Lower leg skin (tissue), 4 donors: ENCODE data around the gene ANKRD39. TPM values are rescaled to one million over a fixed set of nuclear protein-coding genes. Genes with fewer than 3 reads are reported as not detected.

Source experiments
- DNase-seq, 2 donors: peaks; one replicate each; pipeline ENCODE4 v3.0.0-alpha.2; 2019; ENCODE audit warnings: low spot score in 2 of 2
- H3K4me3 ChIP-seq: fragments of 200-600 bp; sonication (generic); 2 replicates; pipeline ENCODE4 v1.5.1; 2017; ENCODE audit warnings: mild to moderate bottlenecking, low read depth; ENCODE audit not compliant: poor library complexity, severe bottlenecking
- POLR2A ChIP-seq, 2 donors: fragments of 450-650 bp; IDR thresholded peaks; one replicate each; pipeline ENCODE4 v1.6.1; 2016 to 2017; ENCODE audit warnings: antibody characterized with exemption in 2 of 2, mild to moderate bottlenecking in 1 of 2, moderate library complexity in 1 of 2
- WGBS, 2 donors: methylation state at CpG; one replicate each; pipeline ENCODE4 v1.1.5; 2018; 5-methylcytosine and 5-hydroxymethylcytosine counted together
- intact Hi-C: fragments of 100-400 bp; cut with DNase I; formaldehyde crosslinking; loops from one replicate; pipeline ENCODE4 v1.15.0; 2023; ENCODE audit warnings: low total_unique reads
- total RNA-seq, 4 donors: library from RNA; depleted of rRNA; stranded (reverse); fragments of >200 nt; gene quantifications; one replicate each; pipeline ENCODE4 v1.1.0, GENCODE V29; 2016
- TF ChIP-seq, protein P1 (sequence below), 3 donors: fragments of 450-650 bp; IDR thresholded peaks; one replicate each; pipeline ENCODE4 v1.5.1; 2016; ENCODE audit warnings: antibody characterized with exemption in 3 of 3, mild to moderate bottlenecking in 3 of 3, moderate library complexity in 2 of 3

The ANKRD39 gene
- total RNA-seq, 4 donors from 2014 or later: 7.6 to 15.3 (median 14.4) TPM

DNA sequence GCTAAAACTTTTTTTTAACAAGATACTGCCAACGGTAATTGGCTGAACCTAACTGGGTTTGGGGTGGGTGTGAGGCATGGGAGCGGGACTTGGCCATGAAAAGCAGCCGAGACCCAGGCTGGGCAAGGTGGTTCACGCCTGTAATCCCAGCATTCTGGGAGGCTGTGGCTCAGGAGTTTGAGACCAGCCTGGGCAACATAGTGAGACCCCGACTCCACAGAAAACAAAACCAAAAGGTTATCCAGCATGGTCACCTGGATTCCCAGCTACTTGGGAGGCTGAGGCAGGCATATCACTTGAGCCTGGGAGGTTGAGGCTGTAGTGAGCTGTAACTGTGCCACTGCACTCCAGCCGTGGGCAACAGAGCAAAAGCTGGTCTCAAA, 23.1 kb upstream of the ANKRD39 start:
- DNase-seq: no peak
- no peak for TF ChIP-seq POLR2A (IDR thresholded peaks at IDR 0.05)
- TF ChIP-seq, protein P1, sequence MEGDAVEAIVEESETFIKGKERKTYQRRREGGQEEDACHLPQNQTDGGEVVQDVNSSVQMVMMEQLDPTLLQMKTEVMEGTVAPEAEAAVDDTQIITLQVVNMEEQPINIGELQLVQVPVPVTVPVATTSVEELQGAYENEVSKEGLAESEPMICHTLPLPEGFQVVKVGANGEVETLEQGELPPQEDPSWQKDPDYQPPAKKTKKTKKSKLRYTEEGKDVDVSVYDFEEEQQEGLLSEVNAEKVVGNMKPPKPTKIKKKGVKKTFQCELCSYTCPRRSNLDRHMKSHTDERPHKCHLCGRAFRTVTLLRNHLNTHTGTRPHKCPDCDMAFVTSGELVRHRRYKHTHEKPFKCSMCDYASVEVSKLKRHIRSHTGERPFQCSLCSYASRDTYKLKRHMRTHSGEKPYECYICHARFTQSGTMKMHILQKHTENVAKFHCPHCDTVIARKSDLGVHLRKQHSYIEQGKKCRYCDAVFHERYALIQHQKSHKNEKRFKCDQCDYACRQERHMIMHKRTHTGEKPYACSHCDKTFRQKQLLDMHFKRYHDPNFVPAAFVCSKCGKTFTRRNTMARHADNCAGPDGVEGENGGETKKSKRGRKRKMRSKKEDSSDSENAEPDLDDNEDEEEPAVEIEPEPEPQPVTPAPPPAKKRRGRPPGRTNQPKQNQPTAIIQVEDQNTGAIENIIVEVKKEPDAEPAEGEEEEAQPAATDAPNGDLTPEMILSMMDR (IDR thresholded peaks at IDR 0.05): no peak
- WGBS, 2 donors: 83 to 92% methylated on average over 6 of the region's 6 CpGs
- no peak overlapping the region for H3K4me3 ChIP-seq
- intact Hi-C loops: no loop called here

DNA sequence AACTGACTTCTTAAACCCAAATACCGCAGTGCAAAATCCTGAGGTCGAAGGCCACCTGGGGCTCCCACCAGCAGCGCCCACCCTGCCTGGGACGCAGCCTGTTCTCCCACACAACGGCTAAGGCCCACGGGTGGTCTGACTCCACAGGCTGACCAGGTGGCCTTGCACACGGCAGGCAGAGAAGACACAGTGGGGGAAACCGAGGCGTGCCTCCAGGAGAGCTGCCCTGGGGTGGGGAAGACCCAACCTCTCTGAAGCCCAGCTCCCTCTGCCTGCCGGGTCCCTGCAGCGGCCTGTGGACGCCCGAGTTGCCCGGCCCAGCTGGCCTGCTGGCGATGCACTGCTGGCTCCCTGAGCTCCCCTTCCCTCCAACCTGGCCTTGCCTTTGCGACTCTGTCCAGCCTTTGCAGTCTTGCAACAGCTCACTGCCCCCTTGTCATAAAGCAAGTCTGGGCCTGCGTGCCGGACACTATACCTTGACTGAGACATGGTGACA, 21.8 kb upstream of the ANKRD39 start:
- WGBS, 2 donors: 92 to 98% methylated on average over 11 to 13 of the region's 18 CpGs
- no peak for DNase-seq
- TF ChIP-seq POLR2A (IDR thresholded peaks at IDR 0.05): no peak
- TF ChIP-seq, protein P1 (IDR thresholded peaks at IDR 0.05): no peak
- intact Hi-C loops: no loop called here
- H3K4me3 ChIP-seq: no peak overlapping the region

DNA sequence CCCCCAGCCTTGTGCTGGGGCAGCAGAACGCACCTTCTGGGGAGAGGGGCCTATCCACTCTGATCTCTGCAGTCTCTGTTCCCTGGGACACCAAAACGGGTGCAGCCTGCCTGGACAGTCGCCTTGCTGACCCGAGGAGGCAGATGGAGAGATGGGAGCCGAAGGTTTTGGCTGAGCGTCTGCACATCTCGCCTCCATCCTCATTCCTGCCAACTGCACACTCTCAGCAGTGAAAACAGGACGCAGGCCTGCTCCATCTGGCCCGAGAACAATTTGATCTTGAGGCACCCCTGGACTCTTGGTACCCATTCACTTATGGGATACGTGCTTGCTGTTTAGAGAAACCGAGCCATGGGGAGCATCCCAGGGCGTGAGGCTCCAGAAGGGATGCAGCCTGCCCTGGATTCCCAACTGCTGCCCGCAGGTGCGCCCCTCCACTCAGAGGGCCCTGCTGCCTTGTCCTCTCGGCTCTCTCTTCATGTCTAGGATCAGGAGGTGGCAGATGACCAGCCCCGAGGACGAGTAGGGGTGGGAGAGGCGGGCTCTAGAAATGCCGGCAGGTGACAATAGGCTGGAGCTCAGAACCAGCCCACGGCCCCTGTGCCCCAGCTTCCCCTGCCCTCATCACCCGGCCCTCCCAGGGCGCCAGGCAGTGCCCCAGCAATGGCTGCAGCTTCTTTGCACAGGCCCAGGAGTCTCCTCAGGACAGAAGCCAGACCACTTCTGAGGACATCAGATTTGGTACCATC, 21.2 kb upstream of the ANKRD39 start:
- WGBS, 2 donors: 88% methylated on average over 19 to 22 of the region's 22 CpGs
- intact Hi-C loops: no loop called here
- TF ChIP-seq, protein P1 (IDR thresholded peaks at IDR 0.05): no peak
- no peak for TF ChIP-seq POLR2A (IDR thresholded peaks at IDR 0.05)
- DNase-seq: no peak
- H3K4me3 ChIP-seq: no peak overlapping the region

DNA sequence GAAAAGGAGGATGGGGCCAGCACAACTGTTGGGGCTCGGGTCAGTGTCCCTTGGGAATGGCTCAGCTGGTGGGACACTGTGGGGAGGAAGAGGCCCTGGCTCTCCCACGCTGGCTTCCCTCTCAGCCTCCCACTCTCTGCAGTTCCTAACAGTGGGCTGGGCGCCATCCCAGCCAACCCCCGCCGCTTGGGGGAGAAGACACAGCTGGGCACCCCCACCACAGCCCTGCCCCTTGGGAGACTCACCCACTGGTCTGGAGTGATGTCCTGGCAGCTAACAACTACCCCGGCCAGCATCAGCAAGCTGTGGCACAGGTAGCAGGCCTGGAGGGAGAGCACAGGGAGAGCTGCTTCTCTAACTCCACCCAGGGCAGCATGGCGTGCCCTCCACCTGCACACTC, 20.4 kb upstream of the ANKRD39 start:
- intact Hi-C loops: no loop called here
- TF ChIP-seq, protein P1 (IDR thresholded peaks at IDR 0.05): no peak
- no peak for TF ChIP-seq POLR2A (IDR thresholded peaks at IDR 0.05)
- H3K4me3 ChIP-seq: no peak overlapping the region
- 80 to 86% methylated on average over 5 to 6 of the region's 7 CpGs for WGBS, 2 donors
- no peak for DNase-seq

DNA sequence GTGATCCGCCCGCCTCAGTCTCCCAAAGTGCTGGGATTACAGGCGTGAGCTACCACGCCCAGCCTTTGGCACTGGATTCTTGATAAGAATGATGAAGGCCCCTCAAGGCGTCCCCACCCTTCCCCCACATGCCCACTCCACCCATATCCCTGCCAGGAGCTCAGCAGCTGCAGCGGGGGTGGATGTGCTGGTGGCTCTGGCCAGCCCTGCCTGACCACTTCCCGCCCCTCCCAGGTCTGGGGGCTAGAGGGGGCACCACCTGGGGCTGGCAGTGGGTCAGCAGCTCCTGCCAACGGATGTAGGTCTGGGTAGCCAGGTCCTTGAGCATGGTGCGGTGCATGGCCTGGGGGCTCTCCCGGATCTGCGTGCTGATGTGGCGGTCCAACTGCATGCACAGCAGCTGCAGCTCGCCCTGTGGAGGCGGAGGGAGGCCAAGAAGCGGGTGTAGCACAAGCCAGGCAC, 19.8 kb upstream of the ANKRD39 start:
- intact Hi-C loops: no loop called here
- DNase-seq: no peak
- TF ChIP-seq POLR2A (IDR thresholded peaks at IDR 0.05): no peak
- TF ChIP-seq, protein P1 (IDR thresholded peaks at IDR 0.05): no peak
- WGBS, 2 donors: 61 to 84% methylated on average over 13 to 14 of the region's 15 CpGs
- H3K4me3 ChIP-seq: no peak overlapping the region
